ENCODE data around the gene SH3BP1. TPM values are rescaled to one million over a fixed set of nuclear protein-coding genes. Genes with fewer than 3 reads are reported as not detected.

The SH3BP1 gene
- polyA plus RNA-seq, 1 donor from 2014 or later, result 0.63 TPM

- Histone ChIP-seq H2AFZ (ENCODE audit: low read depth, low read length) (no peak overlapping the region), H3K27ac (ENCODE audit: low read length) (no peak overlapping the region), H3K9ac (ENCODE audit: low read length) (no peak overlapping the region), H3K4me3 (ENCODE audit: low read length) (no peak overlapping the region), H3F3A (ENCODE audit: insufficient read depth, low read length, poor library complexity, severe bottlenecking) (no peaks in the 10 kb centered on the region), H3K4me2 (ENCODE audit: low read length) (no peak overlapping the region), H3K9me3 (ENCODE audit: low read length) (no peaks in the 10 kb centered on the region), H3K36me3 (ENCODE audit: insufficient read depth, low read length) (no peaks in the 10 kb centered on the region), H3K79me2 (replicated peaks; ENCODE audit: insufficient read depth, low read length) (no peaks in the 10 kb centered on the region), H3K27me3 (ENCODE audit: insufficient read depth, low read depth, low read length) (no peaks in the 10 kb centered on the region), H3K9me2 (ENCODE audit: insufficient read depth, low read length) (no peaks in the 10 kb centered on the region), H4K20me1 (ENCODE audit: insufficient read depth) (no peaks in the 10 kb centered on the region)
- TF ChIP-seq POLR2AphosphoS5 (IDR thresholded peaks at IDR 0.05) (no peak), EZH2 (IDR thresholded peaks at IDR 0.05; ENCODE audit: borderline replicate concordance, insufficient read depth, low read length, poor library complexity, severe bottlenecking) (no peak), SMC3 (conservative IDR thresholded peaks at IDR 0.05; ENCODE audit: poor library complexity) (no peak), TAF1 (IDR thresholded peaks at IDR 0.05; ENCODE audit: low read depth) (no peak)
- TF ChIP-seq, protein P1, sequence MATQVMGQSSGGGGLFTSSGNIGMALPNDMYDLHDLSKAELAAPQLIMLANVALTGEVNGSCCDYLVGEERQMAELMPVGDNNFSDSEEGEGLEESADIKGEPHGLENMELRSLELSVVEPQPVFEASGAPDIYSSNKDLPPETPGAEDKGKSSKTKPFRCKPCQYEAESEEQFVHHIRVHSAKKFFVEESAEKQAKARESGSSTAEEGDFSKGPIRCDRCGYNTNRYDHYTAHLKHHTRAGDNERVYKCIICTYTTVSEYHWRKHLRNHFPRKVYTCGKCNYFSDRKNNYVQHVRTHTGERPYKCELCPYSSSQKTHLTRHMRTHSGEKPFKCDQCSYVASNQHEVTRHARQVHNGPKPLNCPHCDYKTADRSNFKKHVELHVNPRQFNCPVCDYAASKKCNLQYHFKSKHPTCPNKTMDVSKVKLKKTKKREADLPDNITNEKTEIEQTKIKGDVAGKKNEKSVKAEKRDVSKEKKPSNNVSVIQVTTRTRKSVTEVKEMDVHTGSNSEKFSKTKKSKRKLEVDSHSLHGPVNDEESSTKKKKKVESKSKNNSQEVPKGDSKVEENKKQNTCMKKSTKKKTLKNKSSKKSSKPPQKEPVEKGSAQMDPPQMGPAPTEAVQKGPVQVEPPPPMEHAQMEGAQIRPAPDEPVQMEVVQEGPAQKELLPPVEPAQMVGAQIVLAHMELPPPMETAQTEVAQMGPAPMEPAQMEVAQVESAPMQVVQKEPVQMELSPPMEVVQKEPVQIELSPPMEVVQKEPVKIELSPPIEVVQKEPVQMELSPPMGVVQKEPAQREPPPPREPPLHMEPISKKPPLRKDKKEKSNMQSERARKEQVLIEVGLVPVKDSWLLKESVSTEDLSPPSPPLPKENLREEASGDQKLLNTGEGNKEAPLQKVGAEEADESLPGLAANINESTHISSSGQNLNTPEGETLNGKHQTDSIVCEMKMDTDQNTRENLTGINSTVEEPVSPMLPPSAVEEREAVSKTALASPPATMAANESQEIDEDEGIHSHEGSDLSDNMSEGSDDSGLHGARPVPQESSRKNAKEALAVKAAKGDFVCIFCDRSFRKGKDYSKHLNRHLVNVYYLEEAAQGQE (IDR thresholded peaks at IDR 0.05; ENCODE audit: borderline replicate concordance), result no peak
These were observed 9.5 kb upstream of the SH3BP1 start for GRCh38 chr22:37629928-37630327.

DNA sequence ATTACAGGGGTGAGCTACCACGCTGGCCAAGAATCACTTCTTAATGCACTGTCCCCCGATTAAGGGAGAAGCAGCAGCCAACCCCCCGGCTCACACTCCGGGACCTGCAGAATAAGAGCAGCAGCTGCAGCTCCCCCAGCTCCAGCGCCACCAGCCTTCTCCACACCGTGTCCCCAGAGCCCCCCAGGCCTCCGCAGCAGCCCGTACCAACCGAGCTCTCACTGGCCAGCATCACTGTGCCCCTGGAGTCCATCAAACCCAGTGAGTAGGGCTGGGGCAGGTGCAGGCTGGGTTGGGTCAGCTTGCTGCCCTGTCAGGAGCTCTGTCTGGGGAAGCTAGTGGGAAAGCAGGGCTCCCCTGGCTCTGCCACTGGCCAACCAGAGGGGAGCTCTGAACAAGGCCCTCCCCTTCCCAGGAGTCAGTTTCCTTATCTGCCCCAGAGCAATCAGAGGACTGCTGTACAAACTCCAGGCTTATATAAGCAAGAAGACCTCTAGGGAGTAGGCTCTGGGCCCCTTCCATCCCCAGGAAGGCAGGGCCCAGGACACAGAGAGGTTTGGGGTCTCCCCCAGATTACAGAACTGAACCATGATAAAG, 8.5 kb upstream of the SH3BP1 start:
- no peaks in the 10 kb centered on the region for H3K9me3 ChIP-seq (ENCODE audit: low read length)

More for the DNA sequence above, 8.5 kb upstream of the SH3BP1 start:
- no peaks in the 10 kb centered on the region for H3K79me2 ChIP-seq (replicated peaks; ENCODE audit: insufficient read depth, low read length)
- no peaks in the 10 kb centered on the region for H3F3A ChIP-seq (ENCODE audit: insufficient read depth, low read length, poor library complexity, severe bottlenecking)
- no peak overlapping the region for H3K27ac ChIP-seq (ENCODE audit: low read length)
- no peaks in the 10 kb centered on the region for H3K27me3 ChIP-seq (ENCODE audit: insufficient read depth, low read depth, low read length)
- H3K4me3 ChIP-seq (ENCODE audit: low read length), result no peak overlapping the region
- no peak overlapping the region for H3K4me2 ChIP-seq (ENCODE audit: low read length)
- TF ChIP-seq TAF1 (IDR thresholded peaks at IDR 0.05; ENCODE audit: low read depth) (no peak), EZH2 (IDR thresholded peaks at IDR 0.05; ENCODE audit: borderline replicate concordance, insufficient read depth, low read length, poor library complexity, severe bottlenecking) (no peak), POLR2AphosphoS5 (IDR thresholded peaks at IDR 0.05) (no peak), SMC3 (conservative IDR thresholded peaks at IDR 0.05; ENCODE audit: poor library complexity) (no peak), RAD21 (conservative IDR thresholded peaks at IDR 0.05) (no peak), MXI1 (conservative IDR thresholded peaks at IDR 0.05; ENCODE audit: poor library complexity, severe bottlenecking) (no peak), EP300 (conservative IDR thresholded peaks at IDR 0.05; ENCODE audit: poor library complexity, severe bottlenecking) (no peak)
- TF ChIP-seq, protein P2, sequence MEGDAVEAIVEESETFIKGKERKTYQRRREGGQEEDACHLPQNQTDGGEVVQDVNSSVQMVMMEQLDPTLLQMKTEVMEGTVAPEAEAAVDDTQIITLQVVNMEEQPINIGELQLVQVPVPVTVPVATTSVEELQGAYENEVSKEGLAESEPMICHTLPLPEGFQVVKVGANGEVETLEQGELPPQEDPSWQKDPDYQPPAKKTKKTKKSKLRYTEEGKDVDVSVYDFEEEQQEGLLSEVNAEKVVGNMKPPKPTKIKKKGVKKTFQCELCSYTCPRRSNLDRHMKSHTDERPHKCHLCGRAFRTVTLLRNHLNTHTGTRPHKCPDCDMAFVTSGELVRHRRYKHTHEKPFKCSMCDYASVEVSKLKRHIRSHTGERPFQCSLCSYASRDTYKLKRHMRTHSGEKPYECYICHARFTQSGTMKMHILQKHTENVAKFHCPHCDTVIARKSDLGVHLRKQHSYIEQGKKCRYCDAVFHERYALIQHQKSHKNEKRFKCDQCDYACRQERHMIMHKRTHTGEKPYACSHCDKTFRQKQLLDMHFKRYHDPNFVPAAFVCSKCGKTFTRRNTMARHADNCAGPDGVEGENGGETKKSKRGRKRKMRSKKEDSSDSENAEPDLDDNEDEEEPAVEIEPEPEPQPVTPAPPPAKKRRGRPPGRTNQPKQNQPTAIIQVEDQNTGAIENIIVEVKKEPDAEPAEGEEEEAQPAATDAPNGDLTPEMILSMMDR (IDR thresholded peaks at IDR 0.05; ENCODE audit: poor library complexity, severe bottlenecking), result no peak
- TF ChIP-seq, protein P1 (IDR thresholded peaks at IDR 0.05; ENCODE audit: borderline replicate concordance), result no peak
- H3K9me2 ChIP-seq (ENCODE audit: insufficient read depth, low read length), result no peaks in the 10 kb centered on the region
- H3K36me3 ChIP-seq (ENCODE audit: insufficient read depth, low read length), result no peaks in the 10 kb centered on the region
- no peak overlapping the region for H3K9ac ChIP-seq (ENCODE audit: low read length)
- no peak overlapping the region for H2AFZ ChIP-seq (ENCODE audit: low read depth, low read length)
- no peaks in the 10 kb centered on the region for H4K20me1 ChIP-seq (ENCODE audit: insufficient read depth)

All from neural cell (in vitro differentiated cells).